AG04449 (cell line): ENCODE measurements around the gene ADGRG2.

Experiments used
- CTCF ChIA-PET: fragments of 350-600 bp; formaldehyde crosslinking; extraction: SDS; loops from one replicate; lab custom pipeline; 2021; ENCODE audit warnings: antibody characterized with exemption; lab: Yijun Ruan, JAX
- POLR2A ChIA-PET: fragments of 400-600, 350-600 bp; formaldehyde crosslinking; extraction: SDS; loops from one replicate; lab custom pipeline; 2020; ENCODE audit warnings: antibody characterized with exemption, inconsistent platforms; lab: Yijun Ruan, JAX
- DNase-seq: peaks from one replicate; pipeline ENCODE4 v3.0.0-alpha.2; 2010; ENCODE audit warnings: low read depth, low spot score
- H3K4me3 ChIP-seq: 2 replicates; pipeline ENCODE4 v1.5.1; 2011; ENCODE audit warnings: low read depth, mild to moderate bottlenecking, control low read depth, low read length
- TF ChIP-seq, protein P1 (sequence below): IDR thresholded peaks from one replicate; pipeline ENCODE4 v1.5.1; 2011; ENCODE audit warnings: mild to moderate bottlenecking, moderate library complexity, low read length, control low read depth, inconsistent platforms; ENCODE audit not compliant: insufficient read depth; ENCODE audit errors: missing control alignments

The ADGRG2 gene

DNA sequence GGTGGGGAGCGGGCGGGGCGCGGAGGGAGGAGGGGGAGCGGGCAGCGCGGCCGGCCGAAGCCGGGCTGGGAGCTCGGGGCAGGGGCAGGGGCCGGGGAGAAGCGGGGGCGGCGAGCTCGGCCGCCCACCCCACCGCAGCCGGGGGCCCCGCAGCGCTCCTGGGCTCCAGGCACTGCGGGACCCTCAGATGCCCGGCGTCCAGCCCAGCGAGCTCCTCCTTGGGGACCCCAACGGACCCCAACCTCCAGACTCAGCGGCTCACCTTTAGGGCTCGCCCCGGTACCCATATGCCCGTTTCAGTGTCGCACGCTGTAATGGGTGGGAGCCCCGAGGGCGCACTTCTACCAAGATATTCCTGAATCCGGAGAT is 357 bp upstream of the ADGRG2 start:
- no peak overlapping the region for H3K4me3 ChIP-seq
- TF ChIP-seq, protein P1, sequence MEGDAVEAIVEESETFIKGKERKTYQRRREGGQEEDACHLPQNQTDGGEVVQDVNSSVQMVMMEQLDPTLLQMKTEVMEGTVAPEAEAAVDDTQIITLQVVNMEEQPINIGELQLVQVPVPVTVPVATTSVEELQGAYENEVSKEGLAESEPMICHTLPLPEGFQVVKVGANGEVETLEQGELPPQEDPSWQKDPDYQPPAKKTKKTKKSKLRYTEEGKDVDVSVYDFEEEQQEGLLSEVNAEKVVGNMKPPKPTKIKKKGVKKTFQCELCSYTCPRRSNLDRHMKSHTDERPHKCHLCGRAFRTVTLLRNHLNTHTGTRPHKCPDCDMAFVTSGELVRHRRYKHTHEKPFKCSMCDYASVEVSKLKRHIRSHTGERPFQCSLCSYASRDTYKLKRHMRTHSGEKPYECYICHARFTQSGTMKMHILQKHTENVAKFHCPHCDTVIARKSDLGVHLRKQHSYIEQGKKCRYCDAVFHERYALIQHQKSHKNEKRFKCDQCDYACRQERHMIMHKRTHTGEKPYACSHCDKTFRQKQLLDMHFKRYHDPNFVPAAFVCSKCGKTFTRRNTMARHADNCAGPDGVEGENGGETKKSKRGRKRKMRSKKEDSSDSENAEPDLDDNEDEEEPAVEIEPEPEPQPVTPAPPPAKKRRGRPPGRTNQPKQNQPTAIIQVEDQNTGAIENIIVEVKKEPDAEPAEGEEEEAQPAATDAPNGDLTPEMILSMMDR: no peak
- POLR2A ChIA-PET: no interaction called here
- no peak for DNase-seq
- CTCF ChIA-PET: interaction anchor here (1.0 kb wide), 1 partner anchor 191 kb away, joined by 3 read pairs; no protein-coding TSS in a partner anchor

DNA sequence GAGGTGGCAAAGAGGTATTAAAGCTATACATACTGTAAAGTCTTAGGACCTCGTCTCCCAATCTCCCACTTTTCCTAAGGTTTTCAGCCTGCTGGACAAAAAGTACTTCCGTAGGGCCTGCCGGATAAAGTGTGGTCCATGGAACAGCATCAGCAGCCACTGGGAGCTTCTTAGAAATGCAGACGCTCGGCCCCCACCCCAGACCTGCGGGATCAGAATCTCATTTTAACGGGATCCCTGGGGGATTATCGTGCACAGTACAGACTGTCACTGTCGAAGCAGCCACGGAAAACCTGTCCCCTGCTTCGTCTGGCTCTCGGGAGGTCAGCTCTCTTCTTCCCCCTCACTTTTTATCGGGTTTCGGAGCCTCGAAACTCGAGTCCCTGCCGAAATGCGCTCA is 802 bp downstream of the ADGRG2 start:
- H3K4me3 ChIP-seq: no peak overlapping the region
- ChIA-PET POLR2A (no interaction called here), CTCF (interaction anchor here (0.8 to 1.0 kb wide), 3 partner anchors 185 to 190 kb away, joined by 3 to 4 read pairs (median 3); no protein-coding TSS in a partner anchor)
- DNase-seq: no peak
- TF ChIP-seq, protein P1: no peak

DNA sequence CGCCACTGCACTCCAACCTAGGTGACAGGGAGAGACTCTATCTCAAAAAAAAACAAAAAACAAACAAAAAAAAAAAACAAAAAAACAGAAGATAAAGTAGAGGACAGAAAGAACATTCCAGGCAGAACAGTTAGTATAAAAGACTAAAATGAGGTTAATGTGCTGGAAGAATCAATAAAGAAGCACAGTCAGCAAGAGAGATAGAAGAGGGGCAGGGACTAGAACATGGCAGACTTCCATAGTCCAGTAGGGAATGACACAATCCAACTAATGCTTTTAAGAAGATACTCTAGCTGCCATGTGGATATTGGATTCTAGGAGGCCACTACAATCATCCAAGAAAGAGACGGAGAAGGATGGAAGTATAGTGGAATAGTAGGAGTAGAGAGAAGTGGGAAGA is 11.6 kb downstream of the ADGRG2 start:
- TF ChIP-seq, protein P1: no peak
- no peak for DNase-seq
- CTCF ChIA-PET: no interaction called here
- POLR2A ChIA-PET: no interaction called here
- H3K4me3 ChIP-seq: no peak overlapping the region

DNA sequence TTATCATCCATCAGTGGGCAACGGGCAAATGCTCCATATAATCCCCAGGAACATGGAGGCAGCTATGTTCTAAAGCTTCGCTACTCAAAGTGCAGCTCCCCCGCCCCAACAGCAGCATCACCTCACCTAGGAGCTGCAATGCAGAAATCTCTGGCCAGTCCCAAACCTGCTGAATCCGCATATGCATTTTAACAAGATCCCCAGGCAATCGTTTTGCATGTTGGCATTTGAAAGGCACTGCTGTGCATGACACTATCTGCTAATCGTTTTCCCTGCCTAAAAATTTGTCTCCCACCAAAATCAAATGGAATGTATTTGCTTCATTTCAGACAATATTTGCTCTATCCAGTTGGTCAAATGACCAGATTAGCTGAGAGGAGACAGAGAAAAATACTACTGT is 15.2 kb downstream of the ADGRG2 start:
- H3K4me3 ChIP-seq: no peak overlapping the region
- CTCF ChIA-PET: no interaction called here
- no peak for DNase-seq
- TF ChIP-seq, protein P1: no peak
- POLR2A ChIA-PET: no interaction called here

DNA sequence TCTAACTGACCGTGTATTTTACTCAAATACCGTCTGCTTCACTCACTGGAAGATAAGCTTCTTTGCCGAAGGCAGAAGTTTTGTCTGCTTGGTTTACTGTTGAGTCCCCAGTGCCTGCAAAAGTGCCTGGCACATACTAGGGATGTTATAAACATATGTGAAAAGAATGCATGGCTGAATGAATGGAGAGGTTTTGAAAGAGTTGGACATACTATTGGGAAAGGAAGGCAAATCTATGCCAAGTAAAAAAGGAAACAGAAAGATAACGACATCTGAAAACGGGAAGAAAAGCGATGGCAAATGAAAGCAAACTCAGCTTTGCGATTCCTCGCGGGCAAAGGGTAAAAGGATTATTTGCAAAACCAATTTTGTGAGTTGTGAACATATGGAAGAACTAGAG is 21.7 kb downstream of the ADGRG2 start:
- TF ChIP-seq, protein P1: no peak
- CTCF ChIA-PET: no interaction called here

DNA sequence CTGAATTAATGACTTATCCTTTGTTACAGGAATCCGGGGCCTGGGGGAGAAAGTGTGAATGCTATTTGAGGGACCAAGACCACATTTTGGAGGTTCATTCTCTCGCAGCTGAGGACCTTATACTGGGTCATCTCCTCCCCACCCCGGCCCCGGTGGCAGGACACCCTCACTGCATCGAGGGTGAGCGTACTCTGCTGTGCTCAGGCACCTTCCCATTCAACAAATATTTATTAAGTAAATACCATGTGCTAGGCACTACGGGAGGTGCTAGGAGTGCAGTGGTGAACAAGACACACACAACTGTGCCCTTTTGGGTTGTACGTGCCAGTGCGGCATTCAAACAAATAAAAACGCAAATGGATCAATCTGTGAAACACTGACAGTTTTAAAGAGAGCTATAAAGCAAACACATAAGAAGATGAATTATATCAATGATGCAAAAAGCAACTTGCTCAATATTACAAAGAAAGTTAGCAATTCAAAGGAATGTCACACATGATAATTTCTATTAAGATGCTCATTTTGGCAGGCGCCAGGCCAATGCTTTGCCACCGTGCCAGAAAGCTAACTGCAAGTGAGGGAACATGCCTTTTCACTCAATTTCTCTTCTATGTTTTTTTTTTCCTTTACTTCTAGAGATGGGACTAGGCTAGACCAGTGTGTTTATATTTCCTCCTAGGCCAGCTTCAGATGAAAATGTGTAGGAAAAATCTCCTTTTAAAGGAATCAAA is 24.6 kb downstream of the ADGRG2 start:
- TF ChIP-seq, protein P1: no peak
- POLR2A ChIA-PET: no interaction called here
- no peak for DNase-seq
- H3K4me3 ChIP-seq: no peak overlapping the region
- CTCF ChIA-PET: no interaction called here

More for the DNA sequence above, 21.7 kb downstream of the ADGRG2 start:
- POLR2A ChIA-PET: no interaction called here
- H3K4me3 ChIP-seq: no peak overlapping the region
- no peak for DNase-seq
